A673 (cell line): ENCODE results near the gene OR6K3. TPM values are rescaled to one million over a fixed set of nuclear protein-coding genes. Genes with fewer than 3 reads are reported as not detected.

Source experiments
- BruUV-seq: library from RNA; stranded (reverse); fragments of 400-500 nt; replicated peaks from 2 replicates; lab custom pipeline; 2021; lab: Mats Ljungman, UMichigan
- CTCF ChIA-PET: fragments of 300-600 bp; sonication (Branson Sonifier 250); formaldehyde crosslinking; loops from one replicate; lab custom pipeline; 2022; ENCODE audit warnings: antibody characterized with exemption; lab: Charles Lee
- POLR2A ChIA-PET: fragments of 300-600 bp; sonication (Branson Sonifier 250); formaldehyde crosslinking; loops from one replicate; lab custom pipeline; 2022; ENCODE audit warnings: antibody characterized with exemption; ENCODE audit not compliant: low non-redundant PET; lab: Charles Lee
- DNase-seq: peaks from one replicate; pipeline ENCODE4 v3.0.0-alpha.2; 2015; ENCODE audit warnings: low spot score
- H3K27ac ChIP-seq: fragments of 200-600 bp; sonication (generic); 2 replicates; pipeline ENCODE4 v1.5.1; 2016; ENCODE audit warnings: mixed run types, low read depth, mild to moderate bottlenecking, mixed read lengths, antibody characterized with exemption, low read length; ENCODE audit not compliant: poor library complexity, severe bottlenecking
- H3K27me3 ChIP-seq: fragments of 200-600 bp; sonication (generic); replicated peaks from 2 replicates; pipeline ENCODE4 v1.6.1; 2017; ENCODE audit warnings: mixed run types, low read depth, mild to moderate bottlenecking, mixed read lengths, antibody characterized with exemption, low read length; ENCODE audit not compliant: insufficient read depth, poor library complexity
- H3K36me3 ChIP-seq: fragments of 200-600 bp; sonication (generic); 2 replicates; pipeline ENCODE4 v1.6.1; 2016; ENCODE audit warnings: mixed run types, mild to moderate bottlenecking, mixed read lengths, antibody characterized with exemption, low read length; ENCODE audit not compliant: insufficient read depth, poor library complexity, severe bottlenecking
- H3K4me1 ChIP-seq: fragments of 200-600 bp; sonication (generic); 2 replicates; pipeline ENCODE4 v1.6.1; 2017; ENCODE audit warnings: mixed run types, mild to moderate bottlenecking, mixed read lengths, antibody characterized with exemption, low read length; ENCODE audit not compliant: insufficient read depth, poor library complexity, severe bottlenecking
- H3K4me3 ChIP-seq: fragments of 200-600 bp; sonication (generic); 2 replicates; pipeline ENCODE4 v1.5.1; 2016; ENCODE audit warnings: low read depth, mixed run types, mild to moderate bottlenecking, mixed read lengths, low read length; ENCODE audit not compliant: poor library complexity, severe bottlenecking
- H3K9me3 ChIP-seq: fragments of 200-600 bp; sonication (generic); 2 replicates; pipeline ENCODE4 v1.6.1; 2016; ENCODE audit warnings: mixed run types, low read depth, mild to moderate bottlenecking, mixed read lengths, antibody characterized with exemption, low read length; ENCODE audit not compliant: poor library complexity, severe bottlenecking
- CTCF ChIP-seq: fragments of 300-800, 200-600 bp; sonication (generic); conservative IDR thresholded peaks from 2 replicates; pipeline ENCODE4 v1.5.1; 2017; ENCODE audit warnings: low read depth, mild to moderate bottlenecking, antibody characterized with exemption, low read length, moderate library complexity, mixed read lengths
- EZH2 ChIP-seq: fragments of 200-600 bp; sonication (generic); IDR thresholded peaks from 2 replicates; pipeline ENCODE4 v1.6.1; 2017; ENCODE audit warnings: borderline replicate concordance, low read depth, mild to moderate bottlenecking, mixed read lengths, antibody characterized with exemption, low read length; ENCODE audit not compliant: poor library complexity, severe bottlenecking
- intact Hi-C: fragments of 100-400 bp; cut with micrococcal nuclease; formaldehyde crosslinking; loops from one replicate; pipeline ENCODE4 v1.10.0; 2022; ENCODE audit not compliant: unreplicated experiment
- total RNA-seq: library from RNA; stranded (reverse); gene quantifications from 2 replicates; pipeline ENCODE4 v1.2.3, GENCODE V29; 2021

Gene OR6K3
- total RNA-seq, 1 experiment from 2014 or later = not detected

- Histone ChIP-seq H3K9me3 (no peaks in the 10 kb centered on the region), H3K27me3 (peaks cover 40% of the 10 kb centered on the region), H3K36me3 (no peaks in the 10 kb centered on the region), H3K4me1 (no peaks in the 10 kb centered on the region), H3K27ac (no peak overlapping the region), H3K4me3 (no peak overlapping the region)
- ChIA-PET CTCF (no interaction called here), POLR2A (no interaction called here)
- no TSS peak for BruUV-seq
- TF ChIP-seq CTCF (no peak), EZH2 (no peak)
- no peak for DNase-seq
- intact Hi-C loops = no loop called here
Observed at GRCh38 chr1:158681606-158682005, 38.9 kb downstream of the OR6K3 start.

- no peak for DNase-seq
- no TSS peak for BruUV-seq
- ChIA-PET POLR2A (no interaction called here), CTCF (no interaction called here)
- Histone ChIP-seq H3K27ac (no peak overlapping the region), H3K36me3 (no peaks in the 10 kb centered on the region), H3K9me3 (no peaks in the 10 kb centered on the region), H3K27me3 (peaks cover 37% of the 10 kb centered on the region), H3K4me1 (no peaks in the 10 kb centered on the region), H3K4me3 (no peak overlapping the region)
- TF ChIP-seq CTCF (no peak), EZH2 (no peak)
- intact Hi-C loops = no loop called here
Observed at GRCh38 chr1:158679289-158679688, 41.2 kb downstream of the OR6K3 start.

GRCh38 chr1:158675563-158676323, 44.8 kb downstream of the OR6K3 start:
- ChIA-PET CTCF (no interaction called here), POLR2A (no interaction called here)
- intact Hi-C loops = no loop called here
- no peak overlapping the region for H3K4me3 ChIP-seq
- BruUV-seq = no TSS peak
- H3K27ac ChIP-seq = no peak overlapping the region
- H3K27me3 ChIP-seq = peaks cover 18% of the 10 kb centered on the region
- TF ChIP-seq EZH2 = no peak
- TF ChIP-seq CTCF = no peak
- no peaks in the 10 kb centered on the region for H3K9me3 ChIP-seq
- no peaks in the 10 kb centered on the region for H3K36me3 ChIP-seq
- no peak for DNase-seq
- H3K4me1 ChIP-seq = no peaks in the 10 kb centered on the region
